RWPE1 (cell line): Measurements from ENCODE around the gene TERT.
A peak's percentile ranks its signal among the peaks of the same experiment; 100 is the strongest.

Experiments used
- CTCF ChIA-PET: fragments of 350-600 bp; sonication (Branson Sonifier 250); formaldehyde crosslinking; extraction: SDS; loops from one replicate; lab custom pipeline; 2021; lab: Yijun Ruan, JAX
- POLR2A ChIA-PET: fragments of 400-600 bp; formaldehyde crosslinking; extraction: SDS; loops from one replicate; lab custom pipeline; 2020; ENCODE audit warnings: antibody characterized with exemption; ENCODE audit not compliant: low non-redundant PET; lab: Yijun Ruan, JAX
- DNase-seq: peaks from one replicate; pipeline ENCODE4 v3.0.0; 2012; ENCODE audit warnings: low spot score
- H3K27ac ChIP-seq: fragments of 450-650 bp; 2 replicates; pipeline ENCODE4 v1.5.1; 2017
- CTCF ChIP-seq: fragments of 450-650 bp; conservative IDR thresholded peaks from 2 replicates; pipeline ENCODE4 v1.5.1; 2017; ENCODE audit warnings: low read depth, mild to moderate bottlenecking

The TERT gene

GRCh38 chr5:1228120-1228519 is 66.7 kb downstream of the TERT start:
- POLR2A ChIA-PET, result no interaction called here
- DNase-seq, result no peak
- no peak for TF ChIP-seq CTCF
- H3K27ac ChIP-seq, result peak overlapping the region; percentile 61
- CTCF ChIA-PET, result no interaction called here

- peak overlapping the region; percentile 61 for H3K27ac ChIP-seq
- POLR2A ChIA-PET, result no interaction called here
- CTCF ChIA-PET, result interaction anchor here (0.6 kb wide), 1 partner anchor 786 kb away, joined by 8 read pairs; no protein-coding TSS in a partner anchor
- peak; percentile 20 for DNase-seq
- no peak for TF ChIP-seq CTCF
These were observed 67.2 kb downstream of the TERT start for GRCh38 chr5:1227667-1228066.

- ChIA-PET CTCF (interaction anchor here (0.6 kb wide), 1 partner anchor 785 kb away, joined by 8 read pairs; no protein-coding TSS in a partner anchor), POLR2A (no interaction called here)
- TF ChIP-seq CTCF, result no peak
- no peak for DNase-seq
- H3K27ac ChIP-seq, result no peak overlapping the region
These were observed 67.9 kb downstream of the TERT start for GRCh38 chr5:1226839-1227581.

- no peak for TF ChIP-seq CTCF
- CTCF ChIA-PET, result no interaction called here
- DNase-seq, result no peak
- POLR2A ChIA-PET, result no interaction called here
- H3K27ac ChIP-seq, result no peak overlapping the region
These were observed 68.6 kb downstream of the TERT start for GRCh38 chr5:1226231-1226630.

- no peak within 1 kb of the TSS for H3K27ac ChIP-seq
- no peak for TF ChIP-seq CTCF
- no peak for DNase-seq
- POLR2A ChIA-PET, result no interaction called here
- CTCF ChIA-PET, result no interaction called here
These were observed 69.8 kb downstream of the TERT start, which contains the start of gene SLC6A18 for GRCh38 chr5:1225081-1225480. Gene SLC6A18 (plus strand): TSS chr5:1225381. CDS start chr5:1225478, 97 bp downstream.

- ChIA-PET POLR2A (no interaction called here), CTCF (no interaction called here)
- TF ChIP-seq CTCF, result no peak
- no peak for DNase-seq
- no peak overlapping the region for H3K27ac ChIP-seq
These were observed 70.2 kb downstream of the TERT start for GRCh38 chr5:1224631-1225030.
